ENCODE results near the gene CABP1.
A peak's percentile ranks its signal among the peaks of the same experiment; 100 is the strongest.

CABP1 gene

GRCh38 chr12:120711411-120711810 lies 71.0 kb downstream of the CABP1 start:
- Histone ChIP-seq H3K4me2 (ENCODE audit: low read depth, low read length) (peak overlapping the region; percentile 77), H3K79me2 (ENCODE audit: low read length) (peaks cover 11% of the 10 kb centered on the region), H3K4me3 (ENCODE audit: low read length) (peak overlapping the region; percentile 68), H2AFZ (ENCODE audit: low read length) (peak overlapping the region; percentile 23; the same call in 1 of the 2 replicates), H3K27ac (ENCODE audit: low read length) (no peak overlapping the region), H3K27me3 (replicated peaks; ENCODE audit: insufficient read depth, low read length) (no peaks in the 10 kb centered on the region), H3K9ac (ENCODE audit: low read length) (peak overlapping the region; percentile 65; the same call in 1 of the 2 replicates), H4K20me1 (ENCODE audit: insufficient read depth, low read length) (no peaks in the 10 kb centered on the region), H3K36me3 (replicated peaks; ENCODE audit: insufficient read depth, low read length) (no peaks in the 10 kb centered on the region), H3F3A (ENCODE audit: insufficient read depth, low read length) (no peaks in the 10 kb centered on the region), H3K9me2 (replicated peaks; ENCODE audit: insufficient read depth, low read length) (no peaks in the 10 kb centered on the region), H3K4me1 (ENCODE audit: low read length) (peaks cover 5% of the 10 kb centered on the region; the same call in 1 of the 2 replicates), H3K9me3 (replicated peaks; ENCODE audit: insufficient read depth, low read length) (no peaks in the 10 kb centered on the region)
- DNase-seq = no peak
- TF ChIP-seq EZH2phosphoT487 (IDR thresholded peaks at IDR 0.05; ENCODE audit: low read length) (no peak), CTCF (IDR thresholded peaks at IDR 0.05; ENCODE audit: low read length) (no peak), EZH2 (optimal IDR thresholded peaks at IDR 0.05; ENCODE audit: low read depth, low read length) (no peak)

- DNase-seq = no peak
- peaks cover 5% of the 10 kb centered on the region; the same call in 1 of the 2 replicates for H3K4me1 ChIP-seq (ENCODE audit: low read length)
- H3K9ac ChIP-seq (ENCODE audit: low read length) = no peak overlapping the region
- H3K27me3 ChIP-seq (replicated peaks; ENCODE audit: insufficient read depth, low read length) = no peaks in the 10 kb centered on the region
- TF ChIP-seq CTCF (IDR thresholded peaks at IDR 0.05; ENCODE audit: low read length) (no peak), EZH2 (optimal IDR thresholded peaks at IDR 0.05; ENCODE audit: low read depth, low read length) (no peak), EZH2phosphoT487 (IDR thresholded peaks at IDR 0.05; ENCODE audit: low read length) (no peak)
- no peaks in the 10 kb centered on the region for H3K9me2 ChIP-seq (replicated peaks; ENCODE audit: insufficient read depth, low read length)
- no peaks in the 10 kb centered on the region for H3K36me3 ChIP-seq (replicated peaks; ENCODE audit: insufficient read depth, low read length)
- no peak overlapping the region for H3K4me2 ChIP-seq (ENCODE audit: low read depth, low read length)
- H3K79me2 ChIP-seq (ENCODE audit: low read length) = peaks cover 11% of the 10 kb centered on the region
- no peak overlapping the region for H2AFZ ChIP-seq (ENCODE audit: low read length)
- no peaks in the 10 kb centered on the region for H4K20me1 ChIP-seq (ENCODE audit: insufficient read depth, low read length)
- H3K9me3 ChIP-seq (replicated peaks; ENCODE audit: insufficient read depth, low read length) = no peaks in the 10 kb centered on the region
- H3F3A ChIP-seq (ENCODE audit: insufficient read depth, low read length) = no peaks in the 10 kb centered on the region
- H3K4me3 ChIP-seq (ENCODE audit: low read length) = no peak overlapping the region
- H3K27ac ChIP-seq (ENCODE audit: low read length) = no peak overlapping the region
Observed at GRCh38 chr12:120712610-120713009, 72.2 kb downstream of the CABP1 start.

GRCh38 chr12:120713861-120714482 lies 73.5 kb downstream of the CABP1 start:
- Histone ChIP-seq H3K27ac (ENCODE audit: low read length) (no peak overlapping the region), H3K36me3 (replicated peaks; ENCODE audit: insufficient read depth, low read length) (no peaks in the 10 kb centered on the region), H3K4me3 (ENCODE audit: low read length) (no peak overlapping the region), H3K9me3 (replicated peaks; ENCODE audit: insufficient read depth, low read length) (no peaks in the 10 kb centered on the region), H3K9me2 (replicated peaks; ENCODE audit: insufficient read depth, low read length) (no peaks in the 10 kb centered on the region), H3K27me3 (replicated peaks; ENCODE audit: insufficient read depth, low read length) (no peaks in the 10 kb centered on the region), H3F3A (ENCODE audit: insufficient read depth, low read length) (no peaks in the 10 kb centered on the region), H2AFZ (ENCODE audit: low read length) (no peak overlapping the region), H3K4me1 (ENCODE audit: low read length) (peaks cover 5% of the 10 kb centered on the region; the same call in 1 of the 2 replicates), H3K9ac (ENCODE audit: low read length) (no peak overlapping the region), H3K79me2 (ENCODE audit: low read length) (peaks cover 11% of the 10 kb centered on the region), H3K4me2 (ENCODE audit: low read depth, low read length) (no peak overlapping the region), H4K20me1 (ENCODE audit: insufficient read depth, low read length) (no peaks in the 10 kb centered on the region)
- TF ChIP-seq EZH2 (optimal IDR thresholded peaks at IDR 0.05; ENCODE audit: low read depth, low read length) = no peak
- TF ChIP-seq CTCF (IDR thresholded peaks at IDR 0.05; ENCODE audit: low read length) = peak; percentile 68
- no peak for TF ChIP-seq EZH2phosphoT487 (IDR thresholded peaks at IDR 0.05; ENCODE audit: low read length)
- DNase-seq = peak; percentile 69

Measured in MM.1S (cell line).